ENCODE measurements around the gene TSFM.

DNA sequence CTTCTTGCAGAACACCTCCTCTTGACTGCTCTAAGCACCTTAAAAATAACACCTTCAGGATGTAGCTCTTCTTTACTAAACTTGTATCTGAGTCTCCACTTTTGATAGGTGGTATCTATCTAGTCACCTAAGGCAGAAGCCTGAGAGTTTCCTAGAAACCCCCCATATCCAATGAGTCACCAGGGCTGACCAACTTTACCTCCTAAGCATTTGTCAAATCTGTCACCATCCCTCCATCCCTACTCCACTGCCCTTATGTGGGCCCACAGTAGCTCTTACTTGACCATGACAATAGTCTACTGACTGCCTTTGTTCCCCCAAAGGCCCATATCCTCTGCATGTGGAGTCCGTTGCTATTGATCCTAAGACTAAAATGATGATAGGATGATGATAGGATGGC is 20.0 kb downstream of the TSFM start:
- TF ChIP-seq POLR2AphosphoS5 (IDR thresholded peaks at IDR 0.05; ENCODE audit: low read depth, low read length) = no peak
- TF ChIP-seq, protein P1, sequence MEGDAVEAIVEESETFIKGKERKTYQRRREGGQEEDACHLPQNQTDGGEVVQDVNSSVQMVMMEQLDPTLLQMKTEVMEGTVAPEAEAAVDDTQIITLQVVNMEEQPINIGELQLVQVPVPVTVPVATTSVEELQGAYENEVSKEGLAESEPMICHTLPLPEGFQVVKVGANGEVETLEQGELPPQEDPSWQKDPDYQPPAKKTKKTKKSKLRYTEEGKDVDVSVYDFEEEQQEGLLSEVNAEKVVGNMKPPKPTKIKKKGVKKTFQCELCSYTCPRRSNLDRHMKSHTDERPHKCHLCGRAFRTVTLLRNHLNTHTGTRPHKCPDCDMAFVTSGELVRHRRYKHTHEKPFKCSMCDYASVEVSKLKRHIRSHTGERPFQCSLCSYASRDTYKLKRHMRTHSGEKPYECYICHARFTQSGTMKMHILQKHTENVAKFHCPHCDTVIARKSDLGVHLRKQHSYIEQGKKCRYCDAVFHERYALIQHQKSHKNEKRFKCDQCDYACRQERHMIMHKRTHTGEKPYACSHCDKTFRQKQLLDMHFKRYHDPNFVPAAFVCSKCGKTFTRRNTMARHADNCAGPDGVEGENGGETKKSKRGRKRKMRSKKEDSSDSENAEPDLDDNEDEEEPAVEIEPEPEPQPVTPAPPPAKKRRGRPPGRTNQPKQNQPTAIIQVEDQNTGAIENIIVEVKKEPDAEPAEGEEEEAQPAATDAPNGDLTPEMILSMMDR (IDR thresholded peaks at IDR 0.05 in 2 of 3, conservative IDR thresholded peaks at IDR 0.05 in 1 of 3; ENCODE audit: borderline replicate concordance in 1 of 3, insufficient read depth in 1 of 3, low read depth in 2 of 3, low read length in 2 of 3) = no peak
- TF ChIP-seq ZFX (IDR thresholded peaks at IDR 0.05) = no peak
- no peak for TF ChIP-seq JUND (IDR thresholded peaks at IDR 0.05)
- TF ChIP-seq ZNF274 (IDR thresholded peaks at IDR 0.05; ENCODE audit: low read depth, low read length) = no peak
- no peak for TF ChIP-seq POLR2A (IDR thresholded peaks at IDR 0.05; ENCODE audit: borderline replicate concordance, extremely low read depth, insufficient read depth, insufficient read length)
- TF ChIP-seq TCF7L2 (IDR thresholded peaks at IDR 0.05; ENCODE audit: borderline replicate concordance, extremely low read depth, insufficient read depth, insufficient read length) = no peak
- TF ChIP-seq EZH2 (IDR thresholded peaks at IDR 0.05) = no peak
- TF ChIP-seq, protein P2, sequence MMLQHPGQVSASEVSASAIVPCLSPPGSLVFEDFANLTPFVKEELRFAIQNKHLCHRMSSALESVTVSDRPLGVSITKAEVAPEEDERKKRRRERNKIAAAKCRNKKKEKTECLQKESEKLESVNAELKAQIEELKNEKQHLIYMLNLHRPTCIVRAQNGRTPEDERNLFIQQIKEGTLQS (IDR thresholded peaks at IDR 0.05) = no peak
- TF ChIP-seq RAD21 (IDR thresholded peaks at IDR 0.05; ENCODE audit: low read depth) = no peak
- TF ChIP-seq SIN3A (IDR thresholded peaks at IDR 0.05; ENCODE audit: low read depth) = no peak
